Mesendoderm (in vitro differentiated cells): ENCODE measurements around the gene UBAC1.
"Not testable (repeated sequence)": the region's sequence is repeated elsewhere in the genome, so short reads cannot be mapped to it uniquely, and the experiment has no call there.

Experiments used
- DNase-seq: peaks from one replicate; pipeline ENCODE4 v3.0.0; 2013
- H2AK5ac ChIP-seq: 2 replicates; pipeline ENCODE4 v1.6.1; 2013; ENCODE audit warnings: low read length, inconsistent platforms
- H2BK120ac ChIP-seq: 2 replicates; pipeline ENCODE4 v1.6.1; 2013; ENCODE audit warnings: low read depth, mild to moderate bottlenecking, low read length, moderate library complexity, mixed read lengths
- H2BK15ac ChIP-seq: replicated peaks from 2 replicates; pipeline ENCODE4 v1.6.1; 2013; ENCODE audit warnings: low read depth, mild to moderate bottlenecking, moderate library complexity
- H2BK5ac ChIP-seq: 2 replicates; pipeline ENCODE4 v1.6.1; 2013; ENCODE audit warnings: low read length, inconsistent platforms
- H3K18ac ChIP-seq: 2 replicates; pipeline ENCODE4 v1.6.1; 2013; ENCODE audit warnings: mild to moderate bottlenecking, low read length, mixed read lengths
- H3K23ac ChIP-seq: one replicate; pipeline ENCODE4 v1.6.1; 2013; ENCODE audit warnings: low read length
- H3K27ac ChIP-seq: 2 replicates; pipeline ENCODE4 v1.5.1; 2013; ENCODE audit warnings: low read depth, mild to moderate bottlenecking, inconsistent platforms, low read length, moderate library complexity
- H3K27me3 ChIP-seq: 2 replicates; pipeline ENCODE4 v1.6.1; 2013; ENCODE audit warnings: low read length, control low read depth, mild to moderate bottlenecking, inconsistent platforms; ENCODE audit not compliant: insufficient read depth, poor library complexity
- H3K36me3 ChIP-seq: 2 replicates; pipeline ENCODE4 v1.6.1; 2013; ENCODE audit warnings: low read length, inconsistent platforms; ENCODE audit not compliant: control insufficient read depth, insufficient read depth
- H3K4ac ChIP-seq: one replicate; pipeline ENCODE4 v1.6.1; 2013; ENCODE audit warnings: low read depth, mild to moderate bottlenecking, low read length, moderate library complexity
- H3K4me1 ChIP-seq: 2 replicates; pipeline ENCODE4 v1.6.1; 2013; ENCODE audit warnings: low read depth, low read length, inconsistent platforms; ENCODE audit not compliant: control insufficient read depth
- H3K4me2 ChIP-seq: 2 replicates; pipeline ENCODE4 v1.6.1; 2013; ENCODE audit warnings: low read length
- H3K4me3 ChIP-seq: 2 replicates; pipeline ENCODE4 v1.5.1; 2013; ENCODE audit warnings: mild to moderate bottlenecking, low read length
- H3K56ac ChIP-seq: one replicate; pipeline ENCODE4 v1.6.1; 2013; ENCODE audit warnings: low read length
- H3K79me1 ChIP-seq: 2 replicates; pipeline ENCODE4 v1.6.1; 2013; ENCODE audit warnings: low read length, inconsistent platforms
- H3K79me2 ChIP-seq: 2 replicates; pipeline ENCODE4 v1.6.1; 2013; ENCODE audit warnings: mild to moderate bottlenecking, low read length; ENCODE audit not compliant: control insufficient read depth, insufficient read depth
- H3K9ac ChIP-seq: 2 replicates; pipeline ENCODE4 v1.6.1; 2013; ENCODE audit warnings: low read length, inconsistent platforms
- H4K5ac ChIP-seq: one replicate; pipeline ENCODE4 v1.6.1; 2013; ENCODE audit warnings: low read length
- H4K8ac ChIP-seq: one replicate; pipeline ENCODE4 v1.6.1; 2013; ENCODE audit warnings: low read depth, mild to moderate bottlenecking, control low read depth, low read length, moderate library complexity
- WGBS: extraction: QIAGEN DNeasy Blood & Tissue Kit; methylation state at CpG from one replicate; pipeline ENCODE4 v1.1.7; 2013; ENCODE audit warnings: low lambda C conversion rate, missing lambda C conversion rate; ENCODE audit not compliant: insufficient coverage; ENCODE audit errors: extremely low coverage; 5-methylcytosine and 5-hydroxymethylcytosine counted together

UBAC1 gene

DNA sequence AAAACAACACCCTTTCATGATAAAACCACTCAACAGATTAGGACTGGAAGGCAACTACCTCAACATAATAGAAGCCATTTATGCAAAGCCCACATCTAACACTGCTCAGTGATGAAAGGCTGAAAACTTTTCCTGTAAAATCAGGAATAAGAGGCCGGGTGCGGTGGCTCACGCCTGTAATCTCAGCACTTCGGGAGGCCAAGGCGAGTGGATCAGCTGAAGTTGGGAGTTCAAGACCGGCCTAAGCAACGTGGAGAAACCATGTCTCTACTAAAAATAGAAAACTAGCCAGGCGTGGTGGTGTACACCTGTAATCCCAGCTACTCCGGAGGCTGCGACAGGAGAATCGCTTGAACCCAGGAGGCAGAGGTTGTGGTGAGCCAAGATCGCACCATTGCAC is 44.9 kb downstream of the UBAC1 start:
- no CpG with 5 or more reads among the region's 12 CpGs for WGBS
- not testable (repeated sequence) for DNase-seq

DNA sequence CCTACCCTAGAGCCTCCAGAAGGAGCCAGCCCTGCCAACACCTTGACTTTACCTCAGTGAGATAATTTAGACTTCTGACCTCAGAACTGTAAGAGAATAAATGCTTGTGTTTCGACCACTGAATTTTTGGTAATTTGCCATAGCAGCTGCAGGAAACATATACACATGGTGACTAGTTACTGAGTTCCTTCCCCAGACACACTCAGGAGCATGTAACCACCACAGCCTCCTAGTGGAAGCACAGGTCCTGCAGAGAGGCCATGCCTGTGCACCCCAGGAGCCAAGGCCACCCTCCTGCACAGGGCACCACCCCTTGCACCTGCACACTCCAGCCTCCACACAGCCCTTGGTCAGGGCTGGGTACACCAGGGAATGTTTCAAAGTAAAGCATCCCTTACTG is 46.3 kb downstream of the UBAC1 start:
- H3K79me2 ChIP-seq: no peaks in the 10 kb centered on the region
- H3K4me1 ChIP-seq: no peaks in the 10 kb centered on the region
- peak overlapping the region; percentile 17 for H3K4me3 ChIP-seq
- H4K8ac ChIP-seq: no peak overlapping the region
- H3K36me3 ChIP-seq: peaks cover 8% of the 10 kb centered on the region
- no peak overlapping the region for H2BK15ac ChIP-seq
- H3K18ac ChIP-seq: no peak overlapping the region
- no peak overlapping the region for H3K56ac ChIP-seq
- WGBS: no CpG with 5 or more reads among the region's 1 CpG
- no peak overlapping the region for H3K4me2 ChIP-seq
- no peak for DNase-seq
- H2BK120ac ChIP-seq: no peak overlapping the region
- no peaks in the 10 kb centered on the region for H3K27me3 ChIP-seq
- no peak overlapping the region for H4K5ac ChIP-seq
- no peak overlapping the region for H2BK5ac ChIP-seq
- H2AK5ac ChIP-seq: no peak overlapping the region
- no peak overlapping the region for H3K27ac ChIP-seq
- H3K79me1 ChIP-seq: peaks cover 2% of the 10 kb centered on the region
- no peak overlapping the region for H3K23ac ChIP-seq
- no peak overlapping the region for H3K4ac ChIP-seq
- H3K9ac ChIP-seq: no peak overlapping the region

More for the DNA sequence above, 44.9 kb downstream of the UBAC1 start:
- H4K5ac ChIP-seq, H3K27ac ChIP-seq, H3K79me2 ChIP-seq, H3K36me3 ChIP-seq, H2BK120ac ChIP-seq, H2BK5ac ChIP-seq, H3K4me3 ChIP-seq, H3K23ac ChIP-seq, H3K4ac ChIP-seq, H3K27me3 ChIP-seq, H3K18ac ChIP-seq, H2AK5ac ChIP-seq, H2BK15ac ChIP-seq, H3K4me2 ChIP-seq, H3K4me1 ChIP-seq, H3K56ac ChIP-seq, H4K8ac ChIP-seq, H3K9ac ChIP-seq, H3K79me1 ChIP-seq: not testable (repeated sequence)

DNA sequence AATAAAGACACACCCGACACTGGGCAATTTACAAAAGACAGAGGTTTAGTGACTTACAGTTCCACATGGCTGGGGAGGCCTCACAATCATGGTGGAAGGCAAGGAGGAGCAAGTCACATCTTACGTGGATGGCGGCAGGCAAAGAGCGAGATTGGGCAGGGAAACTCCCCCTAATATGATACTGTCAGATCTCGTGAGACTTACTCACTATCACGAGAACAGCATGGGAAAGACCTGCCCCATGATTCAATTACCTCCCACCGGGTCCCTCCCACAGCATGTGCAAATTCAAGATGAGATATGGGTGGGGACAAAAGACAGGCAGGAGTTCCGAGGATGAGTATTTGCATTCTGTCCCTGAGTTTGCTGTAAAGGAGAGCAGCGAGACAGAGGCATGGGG is 49.9 kb downstream of the UBAC1 start:
- H2BK120ac ChIP-seq, H3K36me3 ChIP-seq, H3K27ac ChIP-seq, H3K4me3 ChIP-seq, H3K79me2 ChIP-seq, H3K4me2 ChIP-seq, H3K18ac ChIP-seq, H2BK5ac ChIP-seq, H2AK5ac ChIP-seq, H4K8ac ChIP-seq, H3K4me1 ChIP-seq, H3K4ac ChIP-seq, H3K56ac ChIP-seq, H3K27me3 ChIP-seq, H2BK15ac ChIP-seq, H3K79me1 ChIP-seq, H3K23ac ChIP-seq, H3K9ac ChIP-seq, DNase-seq, H4K5ac ChIP-seq: not testable (repeated sequence)
- no CpG with 5 or more reads among the region's 9 CpGs for WGBS

DNA sequence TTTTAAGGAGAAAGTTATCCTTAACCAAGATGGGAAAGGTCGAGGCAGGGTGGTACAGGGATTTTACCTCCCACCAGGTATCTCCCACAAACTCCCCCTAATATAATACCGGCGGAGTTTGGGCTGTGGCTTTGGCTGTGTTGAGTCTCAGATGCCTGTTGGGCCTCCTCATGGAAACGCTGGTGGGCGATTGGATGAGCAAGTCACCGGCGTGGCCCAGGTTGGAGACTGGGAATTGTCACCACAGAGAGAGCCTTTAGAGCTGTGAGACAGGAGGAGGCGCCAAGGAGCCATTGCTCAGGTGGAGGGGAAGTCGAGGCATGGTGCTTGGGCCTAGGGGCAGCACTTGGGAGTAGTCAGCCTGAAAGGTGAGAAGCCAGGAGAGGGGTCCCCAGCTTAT is 50.4 kb downstream of the UBAC1 start:
- Histone ChIP-seq H3K27me3 (no peaks in the 10 kb centered on the region), H4K5ac (no peak overlapping the region), H2AK5ac (no peak overlapping the region), H3K56ac (no peak overlapping the region), H3K36me3 (peaks cover 8% of the 10 kb centered on the region), H3K79me2 (peaks cover 7% of the 10 kb centered on the region), H3K18ac (no peak overlapping the region), H2BK5ac (no peak overlapping the region), H3K27ac (no peak overlapping the region), H4K8ac (no peak overlapping the region), H3K4ac (no peak overlapping the region), H3K23ac (no peak overlapping the region), H3K4me2 (no peak overlapping the region), H3K4me3 (no peak overlapping the region), H3K79me1 (peaks cover 9% of the 10 kb centered on the region), H2BK120ac (no peak overlapping the region), H3K4me1 (no peaks in the 10 kb centered on the region), H2BK15ac (no peak overlapping the region), H3K9ac (no peak overlapping the region)
- WGBS: no CpG with 5 or more reads among the region's 9 CpGs
- DNase-seq: no peak

DNA sequence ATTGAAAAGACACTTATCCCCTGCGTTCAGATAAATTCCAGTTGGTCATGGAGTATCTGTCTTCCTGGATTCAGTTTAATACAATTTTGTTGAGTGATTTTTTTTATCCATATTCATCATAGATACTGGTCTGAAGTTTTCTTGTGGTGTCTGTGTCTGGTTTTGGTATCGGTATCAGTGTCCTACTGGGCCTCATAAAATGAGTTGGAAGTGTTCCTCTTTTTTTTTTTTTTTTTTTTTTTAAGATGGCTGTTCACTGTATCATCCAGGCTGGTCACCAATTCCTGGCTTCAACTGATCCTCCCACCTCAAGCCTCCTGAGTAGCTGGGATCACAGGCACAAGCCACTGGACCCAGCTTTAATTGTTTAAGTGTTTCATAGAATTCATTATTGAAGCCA is 51.0 kb downstream of the UBAC1 start:
- no peak overlapping the region for H4K8ac ChIP-seq
- H3K79me1 ChIP-seq: peaks cover 12% of the 10 kb centered on the region
- H3K23ac ChIP-seq: no peak overlapping the region
- H4K5ac ChIP-seq: no peak overlapping the region
- no peak for DNase-seq
- H3K36me3 ChIP-seq: peaks cover 5% of the 10 kb centered on the region
- no peak overlapping the region for H3K4ac ChIP-seq
- no peaks in the 10 kb centered on the region for H3K27me3 ChIP-seq
- H3K9ac ChIP-seq: no peak overlapping the region
- H2BK120ac ChIP-seq: no peak overlapping the region
- no peak overlapping the region for H3K18ac ChIP-seq
- no peak overlapping the region for H3K4me2 ChIP-seq
- no peaks in the 10 kb centered on the region for H3K4me1 ChIP-seq
- no peak overlapping the region for H3K4me3 ChIP-seq
- WGBS: no CpG with 5 or more reads among the region's 2 CpGs
- no peak overlapping the region for H2AK5ac ChIP-seq
- peaks cover 12% of the 10 kb centered on the region for H3K79me2 ChIP-seq
- H2BK15ac ChIP-seq: no peak overlapping the region
- H3K27ac ChIP-seq: no peak overlapping the region
- H2BK5ac ChIP-seq: no peak overlapping the region
- no peak overlapping the region for H3K56ac ChIP-seq

DNA sequence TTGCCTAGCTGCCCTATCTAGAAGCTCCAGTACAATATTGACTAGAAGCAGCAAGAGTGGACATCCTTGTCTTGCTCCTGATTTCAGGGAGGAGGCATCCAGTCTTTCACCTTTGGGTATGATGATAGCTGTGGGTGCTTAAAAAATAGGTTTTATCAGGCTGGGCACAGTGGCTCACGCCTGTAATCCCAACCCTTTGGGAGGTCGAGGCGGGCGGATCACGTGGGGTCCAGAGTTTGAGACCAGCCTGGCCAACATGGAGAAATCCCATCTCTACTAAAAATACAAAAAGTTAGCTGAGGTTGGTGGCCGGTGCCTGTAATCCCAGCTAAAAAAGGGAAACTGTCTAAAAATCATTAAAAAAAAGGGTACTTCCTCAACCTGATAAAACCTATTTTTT is 51.8 kb downstream of the UBAC1 start:
- H3K79me2 ChIP-seq: peaks cover 21% of the 10 kb centered on the region
- H3K79me1 ChIP-seq: peaks cover 15% of the 10 kb centered on the region
- peaks cover 5% of the 10 kb centered on the region for H3K36me3 ChIP-seq
- H3K27ac ChIP-seq: no peak overlapping the region
- no peaks in the 10 kb centered on the region for H3K4me1 ChIP-seq
- no peak overlapping the region for H2BK120ac ChIP-seq
- no CpG with 5 or more reads among the region's 6 CpGs for WGBS
- H2BK15ac ChIP-seq: no peak overlapping the region
- no peak overlapping the region for H4K8ac ChIP-seq
- no peak overlapping the region for H3K4me2 ChIP-seq
- no peak overlapping the region for H3K18ac ChIP-seq
- no peak overlapping the region for H2BK5ac ChIP-seq
- H3K23ac ChIP-seq: no peak overlapping the region
- H3K9ac ChIP-seq: no peak overlapping the region
- H4K5ac ChIP-seq: no peak overlapping the region
- no peak overlapping the region for H3K4me3 ChIP-seq
- no peaks in the 10 kb centered on the region for H3K27me3 ChIP-seq
- no peak for DNase-seq
- no peak overlapping the region for H2AK5ac ChIP-seq
- no peak overlapping the region for H3K56ac ChIP-seq
- no peak overlapping the region for H3K4ac ChIP-seq
